ENCODE results near the gene DEPDC5. TPM values are rescaled to one million over a fixed set of nuclear protein-coding genes. Genes with fewer than 3 reads are reported as not detected.

Gene DEPDC5
- polyA plus RNA-seq, 1 experiment = 14.3 TPM

DNA sequence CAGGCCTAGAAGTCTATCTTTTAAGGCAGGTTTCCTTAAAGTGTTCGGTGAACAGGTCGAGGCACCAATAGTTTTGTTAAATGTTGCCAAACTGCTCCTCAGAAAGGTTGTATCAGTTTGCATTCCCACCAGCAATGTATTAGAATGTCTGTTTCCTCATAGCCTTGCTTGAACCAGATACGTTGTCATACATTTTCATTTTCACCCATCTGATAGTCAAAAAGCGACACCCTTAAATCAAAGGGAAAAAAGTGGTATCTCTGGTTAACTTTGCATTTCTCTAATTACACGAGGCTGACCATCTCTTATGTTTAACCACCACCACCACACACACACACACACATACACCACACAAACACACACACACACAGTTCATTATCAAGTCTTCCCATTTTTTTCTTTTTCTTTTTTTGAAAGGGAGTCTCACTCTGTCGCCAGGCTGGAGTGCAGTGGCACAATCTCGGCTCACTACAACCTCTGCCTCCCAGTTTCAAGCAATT is 20.2 kb upstream of the DEPDC5 start:
- POLR2A ChIA-PET = interaction anchor here (0.8 kb wide), 1 partner anchor 12 kb away, joined by 3 read pairs; no protein-coding TSS in a partner anchor
- Histone ChIP-seq H3K9me3 (ENCODE audit: control insufficient read depth, insufficient read depth, low read length) (no peaks in the 10 kb centered on the region), H3K4me3 (ENCODE audit: low read depth, low read length) (no peak overlapping the region), H3K27ac (ENCODE audit: low read depth, low read length) (no peak overlapping the region), H3K27me3 (ENCODE audit: control insufficient read depth, insufficient read depth, low read length) (no peaks in the 10 kb centered on the region)
- CTCF ChIA-PET = no interaction called here
- no peak for DNase-seq (ENCODE audit: low read depth, low spot score)
- TF ChIP-seq, protein P1, sequence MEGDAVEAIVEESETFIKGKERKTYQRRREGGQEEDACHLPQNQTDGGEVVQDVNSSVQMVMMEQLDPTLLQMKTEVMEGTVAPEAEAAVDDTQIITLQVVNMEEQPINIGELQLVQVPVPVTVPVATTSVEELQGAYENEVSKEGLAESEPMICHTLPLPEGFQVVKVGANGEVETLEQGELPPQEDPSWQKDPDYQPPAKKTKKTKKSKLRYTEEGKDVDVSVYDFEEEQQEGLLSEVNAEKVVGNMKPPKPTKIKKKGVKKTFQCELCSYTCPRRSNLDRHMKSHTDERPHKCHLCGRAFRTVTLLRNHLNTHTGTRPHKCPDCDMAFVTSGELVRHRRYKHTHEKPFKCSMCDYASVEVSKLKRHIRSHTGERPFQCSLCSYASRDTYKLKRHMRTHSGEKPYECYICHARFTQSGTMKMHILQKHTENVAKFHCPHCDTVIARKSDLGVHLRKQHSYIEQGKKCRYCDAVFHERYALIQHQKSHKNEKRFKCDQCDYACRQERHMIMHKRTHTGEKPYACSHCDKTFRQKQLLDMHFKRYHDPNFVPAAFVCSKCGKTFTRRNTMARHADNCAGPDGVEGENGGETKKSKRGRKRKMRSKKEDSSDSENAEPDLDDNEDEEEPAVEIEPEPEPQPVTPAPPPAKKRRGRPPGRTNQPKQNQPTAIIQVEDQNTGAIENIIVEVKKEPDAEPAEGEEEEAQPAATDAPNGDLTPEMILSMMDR (IDR thresholded peaks at IDR 0.05; ENCODE audit: low read depth, low read length) = no peak

DNA sequence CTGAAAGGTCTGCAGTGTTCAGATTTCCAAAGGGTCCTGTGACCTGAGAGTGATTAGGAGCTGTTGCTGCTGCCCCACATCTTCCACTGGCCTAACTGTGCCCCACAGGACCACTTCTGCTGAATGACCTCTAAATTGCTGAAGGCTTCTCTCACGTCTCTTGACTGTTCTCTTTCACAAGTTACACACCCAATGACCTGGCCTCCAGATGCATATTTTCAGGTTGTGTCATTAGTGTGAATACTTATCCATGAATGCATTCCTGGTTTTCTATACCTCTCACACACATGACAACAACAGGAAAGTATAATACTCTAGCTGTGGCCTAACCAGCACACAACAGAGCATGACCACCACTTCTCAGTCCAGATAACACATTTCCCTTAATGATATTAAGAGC is 19.3 kb upstream of the DEPDC5 start:
- Histone ChIP-seq H3K4me3 (ENCODE audit: low read depth, low read length) (no peak overlapping the region), H3K27me3 (ENCODE audit: control insufficient read depth, insufficient read depth, low read length) (no peaks in the 10 kb centered on the region), H3K27ac (ENCODE audit: low read depth, low read length) (peak overlapping the region; percentile 47), H3K9me3 (ENCODE audit: control insufficient read depth, insufficient read depth, low read length) (no peaks in the 10 kb centered on the region)
- TF ChIP-seq, protein P1 (IDR thresholded peaks at IDR 0.05; ENCODE audit: low read depth, low read length) = no peak
- ChIA-PET POLR2A (interaction anchor here (0.6 to 0.8 kb wide), 2 partner anchors 11 to 13 kb away, joined by 3 to 7 read pairs; no protein-coding TSS in a partner anchor), CTCF (interaction anchor here (0.9 kb wide), 1 partner anchor 69 kb away, joined by 3 read pairs; no protein-coding TSS in a partner anchor)
- DNase-seq (ENCODE audit: low read depth, low spot score) = peak; percentile 49

DNA sequence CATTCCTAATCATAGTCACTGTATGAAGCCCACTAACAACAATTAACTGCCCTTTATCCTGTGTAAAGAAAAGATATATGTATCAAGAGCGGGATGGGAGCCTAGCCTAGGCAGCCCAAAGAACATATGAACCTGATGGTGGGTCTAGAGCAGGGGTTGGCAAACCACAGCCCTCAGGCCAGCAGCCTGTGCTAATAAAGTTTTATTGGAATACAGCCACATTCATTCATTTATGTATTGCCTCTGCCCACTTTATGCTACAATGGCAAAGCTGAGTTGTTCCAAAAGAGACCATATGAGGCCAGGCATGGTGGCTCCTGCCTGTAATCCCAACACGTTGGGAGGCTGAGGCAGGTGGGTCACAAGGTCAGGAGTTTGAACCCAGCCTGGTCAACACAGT is 17.4 kb upstream of the DEPDC5 start:
- Histone ChIP-seq H3K27me3 (ENCODE audit: control insufficient read depth, insufficient read depth, low read length) (no peaks in the 10 kb centered on the region), H3K4me3 (ENCODE audit: low read depth, low read length) (no peak overlapping the region), H3K9me3 (ENCODE audit: control insufficient read depth, insufficient read depth, low read length) (no peaks in the 10 kb centered on the region), H3K27ac (ENCODE audit: low read depth, low read length) (no peak overlapping the region)
- ChIA-PET CTCF (interaction anchor here (0.7 kb wide), 2 partner anchors 48 to 71 kb away, joined by 4 read pairs; no protein-coding TSS in a partner anchor), POLR2A (no interaction called here)
- no peak for DNase-seq (ENCODE audit: low read depth, low spot score)
- TF ChIP-seq, protein P1 (IDR thresholded peaks at IDR 0.05; ENCODE audit: low read depth, low read length) = no peak

DNA sequence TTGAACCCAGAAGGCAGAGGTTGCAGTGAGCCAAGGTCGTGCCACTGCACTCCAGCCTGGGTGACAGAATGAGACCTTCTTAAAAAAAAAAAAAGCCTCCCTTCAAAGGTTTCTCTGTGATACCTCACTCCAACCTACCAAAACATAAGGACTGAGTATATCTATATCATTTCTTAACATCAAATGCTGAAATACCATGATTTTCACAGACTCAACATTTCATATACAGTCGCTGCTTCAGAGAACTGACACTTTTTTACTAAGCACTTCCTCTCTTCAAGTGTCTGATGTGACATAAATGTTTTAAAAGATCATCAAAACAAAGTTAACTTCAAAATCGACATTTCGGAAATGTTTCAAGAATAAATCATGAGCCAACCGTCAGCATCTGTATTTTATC is 15.9 kb upstream of the DEPDC5 start:
- TF ChIP-seq, protein P1 (IDR thresholded peaks at IDR 0.05; ENCODE audit: low read depth, low read length) = no peak
- Histone ChIP-seq H3K27ac (ENCODE audit: low read depth, low read length) (no peak overlapping the region), H3K9me3 (ENCODE audit: control insufficient read depth, insufficient read depth, low read length) (no peaks in the 10 kb centered on the region; the same call in 1 of the 2 replicates), H3K4me3 (ENCODE audit: low read depth, low read length) (no peak overlapping the region), H3K27me3 (ENCODE audit: control insufficient read depth, insufficient read depth, low read length) (no peaks in the 10 kb centered on the region)
- ChIA-PET CTCF (no interaction called here), POLR2A (interaction anchor here (0.6 kb wide), 1 partner anchor 92 kb away, joined by 4 read pairs; no protein-coding TSS in a partner anchor)
- no peak for DNase-seq (ENCODE audit: low read depth, low spot score)

DNA sequence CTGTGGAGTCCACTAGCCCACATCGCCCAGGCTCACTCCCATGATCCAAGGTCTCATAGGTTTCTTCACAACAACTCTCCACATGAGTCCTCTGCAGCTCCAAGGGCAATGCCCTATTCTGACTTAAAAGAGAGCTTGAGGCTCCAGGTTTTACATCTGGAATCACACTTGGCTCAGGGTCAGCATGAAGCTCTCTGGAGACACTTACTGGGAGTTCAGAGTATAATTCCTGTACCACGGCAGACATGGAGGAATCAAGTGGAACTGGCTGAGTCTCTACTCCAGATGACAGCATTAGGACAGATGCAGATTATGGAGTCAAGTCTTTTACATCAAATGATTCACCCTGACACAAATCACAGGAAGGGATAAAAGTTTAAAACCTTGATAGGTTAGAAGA is 15.3 kb upstream of the DEPDC5 start:
- Histone ChIP-seq H3K27ac (ENCODE audit: low read depth, low read length) (no peak overlapping the region), H3K9me3 (ENCODE audit: control insufficient read depth, insufficient read depth, low read length) (no peaks in the 10 kb centered on the region; the same call in 1 of the 2 replicates), H3K27me3 (ENCODE audit: control insufficient read depth, insufficient read depth, low read length) (no peaks in the 10 kb centered on the region), H3K4me3 (ENCODE audit: low read depth, low read length) (no peak overlapping the region)
- no peak for DNase-seq (ENCODE audit: low read depth, low spot score)
- CTCF ChIA-PET = interaction anchor here (0.9 kb wide), 1 partner anchor 232 kb away, joined by 3 read pairs; no protein-coding TSS in a partner anchor
- TF ChIP-seq, protein P1 (IDR thresholded peaks at IDR 0.05; ENCODE audit: low read depth, low read length) = no peak
- POLR2A ChIA-PET = interaction anchor here (0.6 kb wide), 1 partner anchor 91 kb away, joined by 4 read pairs; no protein-coding TSS in a partner anchor

Data from AG04450 (cell line).